ENCODE results near the gene KDM4B.

DNA sequence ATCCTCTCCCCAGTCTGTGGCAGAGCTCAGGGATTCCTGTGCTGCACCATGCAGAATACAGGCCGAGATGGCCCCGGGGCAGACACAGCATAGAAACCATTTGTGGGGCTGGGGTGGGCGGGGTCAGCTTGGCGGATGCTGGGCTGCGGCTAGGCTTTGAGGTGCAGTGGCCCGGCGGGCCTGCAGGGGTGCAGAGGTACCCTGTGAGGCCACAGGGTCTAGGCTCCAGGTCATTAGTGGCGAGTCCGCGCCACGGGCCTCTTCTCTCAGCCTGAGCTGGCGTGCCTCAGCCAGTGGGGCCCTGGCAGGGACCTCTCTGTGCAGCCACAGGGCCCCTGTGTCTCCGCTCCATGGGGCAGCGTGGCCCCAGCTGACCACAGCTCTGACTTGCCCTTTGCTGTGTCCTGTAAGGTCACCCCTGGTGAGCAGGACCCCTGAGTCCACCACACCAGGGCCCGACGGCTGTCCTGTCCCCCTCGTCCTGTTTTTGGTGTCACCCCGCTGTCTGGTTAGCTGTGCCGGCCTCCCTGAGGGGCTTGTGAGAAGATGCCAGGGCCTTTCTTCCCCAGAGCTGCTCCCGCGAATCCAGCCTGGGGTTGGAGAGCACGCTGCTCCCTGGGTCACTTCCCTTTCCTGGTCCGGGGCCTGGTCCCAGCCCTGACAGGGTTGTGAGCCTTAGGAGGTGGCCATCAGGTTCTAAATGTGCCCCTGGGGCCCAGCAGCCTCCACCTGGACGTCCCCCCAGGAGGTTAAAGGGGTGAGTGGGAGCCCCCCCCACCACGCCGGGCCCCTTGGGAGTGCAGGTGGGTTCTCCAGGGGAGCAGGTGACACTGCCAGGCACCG, 12.1 kb downstream of the KDM4B start:
- TF ChIP-seq ELF4 (IDR thresholded peaks at IDR 0.05) (no peak), SP1 (IDR thresholded peaks at IDR 0.05) (no peak), FOXM1 (IDR thresholded peaks at IDR 0.05; ENCODE audit: borderline replicate concordance) (no peak), BHLHE40 (IDR thresholded peaks at IDR 0.05; ENCODE audit: borderline replicate concordance) (no peak), FOXA1 (IDR thresholded peaks at IDR 0.05) (no peak), HDGF (IDR thresholded peaks at IDR 0.05; ENCODE audit: borderline replicate concordance) (no peak), LEF1 (IDR thresholded peaks at IDR 0.05; ENCODE audit: borderline replicate concordance) (no peak)
- TF ChIP-seq, protein P1, sequence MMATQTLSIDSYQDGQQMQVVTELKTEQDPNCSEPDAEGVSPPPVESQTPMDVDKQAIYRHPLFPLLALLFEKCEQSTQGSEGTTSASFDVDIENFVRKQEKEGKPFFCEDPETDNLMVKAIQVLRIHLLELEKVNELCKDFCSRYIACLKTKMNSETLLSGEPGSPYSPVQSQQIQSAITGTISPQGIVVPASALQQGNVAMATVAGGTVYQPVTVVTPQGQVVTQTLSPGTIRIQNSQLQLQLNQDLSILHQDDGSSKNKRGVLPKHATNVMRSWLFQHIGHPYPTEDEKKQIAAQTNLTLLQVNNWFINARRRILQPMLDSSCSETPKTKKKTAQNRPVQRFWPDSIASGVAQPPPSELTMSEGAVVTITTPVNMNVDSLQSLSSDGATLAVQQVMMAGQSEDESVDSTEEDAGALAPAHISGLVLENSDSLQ (IDR thresholded peaks at IDR 0.05), result no peak
